Left renal pelvis (tissue), 4 donors: ENCODE results near the gene NOX4. TPM values are rescaled to one million over a fixed set of nuclear protein-coding genes. Genes with fewer than 3 reads are reported as not detected.
A peak's percentile ranks its signal among the peaks of the same experiment; 100 is the strongest.
"Not testable (repeated sequence)": the region's sequence is repeated elsewhere in the genome, so short reads cannot be mapped to it uniquely, and the experiment has no call there.

Experiments used
- DNase-seq, 4 donors: peaks; one replicate each; pipeline ENCODE4 v3.0.0-alpha.2; 2013; ENCODE audit warnings: low read depth in 4 of 4, low spot score in 3 of 4
- polyA plus RNA-seq, 4 donors: library from polyadenylated mRNA; unstranded; fragments of 120-200 nt; gene quantifications; one replicate each; pipeline ENCODE4 v1.2.1, GENCODE V29; 2013; ENCODE audit not compliant: insufficient read length in 4 of 4

The NOX4 gene
- polyA plus RNA-seq, 4 donors = 7.7 to 55.9 (median 44.3) TPM

- DNase-seq = no peak
Observed at GRCh38 chr11:89463266-89463780, 27.9 kb downstream of the NOX4 start.

GRCh38 chr11:89458716-89459115 lies 32.5 kb downstream of the NOX4 start:
- no peak for DNase-seq

- DNase-seq = no peak
Observed at GRCh38 chr11:89457190-89457589, 34.0 kb downstream of the NOX4 start.

GRCh38 chr11:89456681-89457080 lies 34.5 kb downstream of the NOX4 start:
- DNase-seq = no peak

- DNase-seq = no peak
Observed at GRCh38 chr11:89452780-89453179, 38.4 kb downstream of the NOX4 start.

GRCh38 chr11:89447845-89448244 lies 43.3 kb downstream of the NOX4 start:
- no peak for DNase-seq

GRCh38 chr11:89443361-89444322 lies 47.5 kb downstream of the NOX4 start:
- no peak for DNase-seq

GRCh38 chr11:89442801-89443200 lies 48.4 kb downstream of the NOX4 start:
- no peak for DNase-seq

GRCh38 chr11:89441606-89442005 lies 49.6 kb downstream of the NOX4 start:
- DNase-seq = no peak

GRCh38 chr11:89437317-89437716 lies 53.9 kb downstream of the NOX4 start:
- no peak for DNase-seq

GRCh38 chr11:89436071-89436470 lies 55.1 kb downstream of the NOX4 start:
- peak in 2 of 4 donors; percentile 8 to 21 for DNase-seq

- no peak for DNase-seq
Observed at GRCh38 chr11:89433278-89433677, 57.9 kb downstream of the NOX4 start.

GRCh38 chr11:89432182-89432581 lies 59.0 kb downstream of the NOX4 start:
- DNase-seq = not testable (repeated sequence)

GRCh38 chr11:89426501-89426900 lies 64.7 kb downstream of the NOX4 start:
- not testable (repeated sequence) for DNase-seq

- DNase-seq = no peak
Observed at GRCh38 chr11:89421718-89422117, 69.5 kb downstream of the NOX4 start.

GRCh38 chr11:89420981-89421380 lies 70.2 kb downstream of the NOX4 start:
- DNase-seq = no peak

GRCh38 chr11:89416961-89417360 lies 74.2 kb downstream of the NOX4 start:
- no peak for DNase-seq

- DNase-seq = not testable (repeated sequence)
Observed at GRCh38 chr11:89411112-89411511, 80.1 kb downstream of the NOX4 start.

GRCh38 chr11:89410666-89411065 lies 80.5 kb downstream of the NOX4 start:
- DNase-seq = not testable (repeated sequence)

- DNase-seq = not testable (repeated sequence)
Observed at GRCh38 chr11:89408441-89408840, 82.7 kb downstream of the NOX4 start.

- DNase-seq = no peak
Observed at GRCh38 chr11:89405629-89406028, 85.5 kb downstream of the NOX4 start.

GRCh38 chr11:89391654-89392053 lies 99.5 kb downstream of the NOX4 start:
- DNase-seq = not testable (repeated sequence)
